Measurements from ENCODE around the gene SSBP2. TPM values are rescaled to one million over a fixed set of nuclear protein-coding genes. Genes with fewer than 3 reads are reported as not detected.
"Not testable (repeated sequence)": the region's sequence is repeated elsewhere in the genome, so short reads cannot be mapped to it uniquely, and the experiment has no call there.

SSBP2 gene
- total RNA-seq, 2 experiments from 2014 or later: 14.5 to 14.7 TPM

GRCh38 chr5:81608976-81609375, 141.9 kb downstream of the SSBP2 start:
- no peaks in the 10 kb centered on the region for H3K27me3 Mint-ChIP-seq (ENCODE audit: low read depth)
- no peak overlapping the region for H3K27ac Mint-ChIP-seq
- H3K4me1 Mint-ChIP-seq (ENCODE audit: low read depth): peaks cover 4% of the 10 kb centered on the region
- DNase-seq: no peak
- intact Hi-C loops (cut with micrococcal nuclease): no loop called here
- peaks cover 8% of the 10 kb centered on the region for H3K9me3 Mint-ChIP-seq
- CTCF ChIA-PET: interaction anchor here (0.6 to 1.2 kb wide), 2 partner anchors 95 to 107 kb away, joined by 3 to 4 read pairs; no protein-coding TSS in a partner anchor
- no peak overlapping the region for H3K4me3 Mint-ChIP-seq
- peaks cover 17% of the 10 kb centered on the region for H3K36me3 Mint-ChIP-seq (ENCODE audit: low read depth)

- intact Hi-C loops (cut with micrococcal nuclease): no loop called here
- no peak overlapping the region for H3K27ac Mint-ChIP-seq
Observed at GRCh38 chr5:81607693-81608092, 143.2 kb downstream of the SSBP2 start.

DNA sequence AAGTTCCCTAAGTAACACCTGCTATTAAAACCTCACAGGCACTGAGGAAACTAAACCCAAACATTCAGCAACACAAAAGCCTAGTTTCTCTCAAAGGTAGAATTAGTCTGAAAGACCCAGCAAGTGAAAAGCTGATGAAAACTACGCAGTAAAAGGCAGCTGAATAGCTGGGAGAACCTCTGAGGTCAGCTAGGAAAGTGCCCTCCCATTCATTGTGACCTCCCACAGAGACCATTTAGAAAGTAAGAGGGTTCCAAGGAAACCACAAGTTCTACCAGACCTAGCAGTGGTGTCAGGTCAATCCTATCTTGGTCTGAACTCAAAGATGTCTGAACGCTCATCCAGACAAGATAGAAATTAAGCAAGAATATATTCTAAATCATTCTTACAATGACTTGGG, 144.7 kb downstream of the SSBP2 start:
- CTCF ChIA-PET: no interaction called here
- Mint-ChIP-seq H3K36me3 (ENCODE audit: low read depth) (peaks cover 17% of the 10 kb centered on the region), H3K27ac (no peak overlapping the region), H3K9me3 (peaks cover 8% of the 10 kb centered on the region), H3K4me1 (ENCODE audit: low read depth) (peaks cover 4% of the 10 kb centered on the region), H3K4me3 (no peak overlapping the region), H3K27me3 (ENCODE audit: low read depth) (no peaks in the 10 kb centered on the region)
- no peak for DNase-seq
- intact Hi-C loops (cut with micrococcal nuclease): no loop called here

More at GRCh38 chr5:81607693-81608092, 143.2 kb downstream of the SSBP2 start:
- peaks cover 4% of the 10 kb centered on the region for H3K4me1 Mint-ChIP-seq (ENCODE audit: low read depth)
- DNase-seq: no peak
- CTCF ChIA-PET: interaction anchor here (0.7 kb wide), 1 partner anchor 101 kb away, joined by 3 read pairs; no protein-coding TSS in a partner anchor
- H3K9me3 Mint-ChIP-seq: peaks cover 8% of the 10 kb centered on the region
- H3K4me3 Mint-ChIP-seq: no peak overlapping the region
- H3K36me3 Mint-ChIP-seq (ENCODE audit: low read depth): peaks cover 15% of the 10 kb centered on the region
- no peaks in the 10 kb centered on the region for H3K27me3 Mint-ChIP-seq (ENCODE audit: low read depth)

- peaks cover 14% of the 10 kb centered on the region for H3K36me3 Mint-ChIP-seq (ENCODE audit: low read depth)
- no peak overlapping the region for H3K4me3 Mint-ChIP-seq
- intact Hi-C loops (cut with micrococcal nuclease): no loop called here
- H3K4me1 Mint-ChIP-seq (ENCODE audit: low read depth): peaks cover 4% of the 10 kb centered on the region
- peaks cover 6% of the 10 kb centered on the region for H3K9me3 Mint-ChIP-seq
- CTCF ChIA-PET: interaction anchor here (0.6 kb wide), 1 partner anchor 254 kb away, joined by 4 read pairs; no protein-coding TSS in a partner anchor
- H3K27ac Mint-ChIP-seq: no peak overlapping the region
- H3K27me3 Mint-ChIP-seq (ENCODE audit: low read depth): no peaks in the 10 kb centered on the region
- no peak for DNase-seq
Observed at GRCh38 chr5:81605299-81605698, 145.6 kb downstream of the SSBP2 start.

- Mint-ChIP-seq H3K4me3 (no peak overlapping the region), H3K27me3 (ENCODE audit: low read depth) (no peaks in the 10 kb centered on the region), H3K9me3 (no peaks in the 10 kb centered on the region), H3K27ac (no peak overlapping the region), H3K36me3 (ENCODE audit: low read depth) (peaks cover 8% of the 10 kb centered on the region), H3K4me1 (ENCODE audit: low read depth) (peaks cover 4% of the 10 kb centered on the region)
- intact Hi-C loops (cut with micrococcal nuclease): no loop called here
- CTCF ChIA-PET: interaction anchor here (0.8 kb wide), 1 partner anchor 35 kb away, joined by 3 read pairs; no protein-coding TSS in a partner anchor
- DNase-seq: no peak
Observed at GRCh38 chr5:81604193-81604592, 146.7 kb downstream of the SSBP2 start.

DNA sequence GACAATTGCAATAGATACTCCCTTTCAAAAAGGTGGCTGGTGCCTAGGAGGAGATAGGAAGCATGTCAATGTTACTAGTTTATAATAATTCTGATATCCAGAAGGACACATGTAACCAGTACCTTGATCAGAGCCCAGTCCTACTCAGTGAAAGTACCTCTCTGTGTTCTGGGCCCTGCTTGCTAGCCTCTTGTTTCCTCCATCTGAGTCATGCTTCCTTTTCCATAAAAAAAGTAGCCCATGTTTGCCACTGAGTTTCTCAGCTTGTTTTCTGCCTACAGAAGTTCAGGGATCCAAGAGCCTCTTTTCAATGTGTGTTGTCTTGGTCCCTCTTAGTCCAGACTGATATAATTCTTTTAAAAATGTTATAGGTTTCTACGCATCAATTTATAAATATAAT, 149.0 kb downstream of the SSBP2 start:
- Mint-ChIP-seq H3K4me1 (ENCODE audit: low read depth) (peaks cover 4% of the 10 kb centered on the region), H3K9me3 (peaks cover 8% of the 10 kb centered on the region), H3K27me3 (ENCODE audit: low read depth) (no peaks in the 10 kb centered on the region), H3K36me3 (ENCODE audit: low read depth) (peaks cover 18% of the 10 kb centered on the region), H3K4me3 (no peak overlapping the region), H3K27ac (no peak overlapping the region)
- CTCF ChIA-PET: no interaction called here
- intact Hi-C loops (cut with micrococcal nuclease): no loop called here
- DNase-seq: no peak

DNA sequence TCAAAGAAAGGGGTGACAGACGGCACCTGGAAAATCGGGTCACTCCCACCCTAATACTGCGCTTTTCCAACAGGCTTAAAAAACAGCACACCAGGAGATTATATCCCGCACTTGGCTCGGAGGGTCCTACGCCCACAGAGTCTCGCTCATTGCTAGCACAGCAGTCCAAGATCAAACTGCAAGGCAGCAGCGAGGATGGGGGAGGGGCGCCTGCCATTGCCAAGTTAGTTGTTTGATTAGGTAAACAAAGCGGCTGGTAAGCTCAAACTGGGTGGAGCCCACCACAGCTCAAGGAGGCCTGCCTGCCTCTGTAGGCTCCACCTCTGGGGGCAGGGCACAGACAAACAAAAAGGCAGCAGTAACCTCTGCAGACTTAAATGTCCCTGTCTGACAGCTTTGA, 158.8 kb downstream of the SSBP2 start:
- H3K27ac Mint-ChIP-seq; DNase-seq; H3K4me3 Mint-ChIP-seq; intact Hi-C loops (cut with micrococcal nuclease); H3K27me3 Mint-ChIP-seq (ENCODE audit: low read depth); CTCF ChIA-PET: not testable (repeated sequence)
- Mint-ChIP-seq H3K36me3 (ENCODE audit: low read depth) (peaks cover 28% of the 10 kb centered on the region), H3K9me3 (peaks cover 25% of the 10 kb centered on the region), H3K4me1 (ENCODE audit: low read depth) (peaks cover 17% of the 10 kb centered on the region)

DNA sequence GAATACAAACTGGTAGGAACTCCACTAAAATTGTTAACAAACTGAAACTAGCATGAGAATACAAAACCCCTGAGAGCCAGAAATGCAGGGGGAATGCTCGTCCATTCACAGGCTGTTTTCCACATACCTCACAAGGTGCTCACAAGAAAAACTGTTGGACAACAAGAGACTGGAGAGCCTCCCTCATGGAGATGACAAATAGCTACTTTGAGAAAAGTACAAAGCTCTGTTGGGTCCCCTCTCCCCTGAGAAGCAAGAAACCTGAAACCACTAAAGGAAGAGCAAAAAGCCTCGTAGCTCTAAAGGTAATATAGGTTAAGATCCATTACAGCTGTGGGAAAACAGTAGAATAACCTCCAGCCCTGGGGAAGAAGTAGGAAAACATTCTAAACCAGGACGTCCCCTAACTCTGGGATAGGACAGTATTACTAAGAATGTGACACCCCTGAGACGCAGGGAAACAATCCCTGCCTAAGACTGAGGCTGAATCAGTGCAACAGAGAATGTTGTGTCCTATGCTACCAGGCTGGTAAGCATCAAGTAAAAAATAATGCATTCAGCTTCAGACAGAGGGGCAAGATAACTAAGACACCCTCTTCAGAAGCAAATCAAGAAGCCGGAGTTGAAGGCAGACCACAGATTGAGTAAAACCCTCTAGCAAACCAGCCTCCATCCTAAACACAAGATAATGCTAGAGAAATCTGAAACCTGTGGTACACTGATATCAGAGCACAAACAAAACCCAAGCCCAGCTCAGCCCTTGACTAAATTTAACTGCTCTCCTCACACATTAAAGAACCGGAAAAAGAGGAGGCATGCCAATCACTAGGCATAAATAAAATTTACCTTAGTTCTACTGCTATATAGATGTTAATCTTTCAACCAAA, 160.2 kb downstream of the SSBP2 start:
- Mint-ChIP-seq H3K36me3 (ENCODE audit: low read depth) (peaks cover 24% of the 10 kb centered on the region), H3K27ac (no peak overlapping the region), H3K27me3 (ENCODE audit: low read depth) (no peaks in the 10 kb centered on the region), H3K4me1 (ENCODE audit: low read depth) (peaks cover 17% of the 10 kb centered on the region), H3K4me3 (no peak overlapping the region), H3K9me3 (peaks cover 24% of the 10 kb centered on the region)
- CTCF ChIA-PET: no interaction called here
- intact Hi-C loops (cut with micrococcal nuclease): no loop called here
- DNase-seq: no peak

GRCh38 chr5:81579262-81579924, 171.5 kb downstream of the SSBP2 start:
- Mint-ChIP-seq H3K36me3 (ENCODE audit: low read depth) (peaks cover 3% of the 10 kb centered on the region), H3K27me3 (ENCODE audit: low read depth) (no peaks in the 10 kb centered on the region), H3K4me3 (no peak overlapping the region), H3K9me3 (no peaks in the 10 kb centered on the region), H3K27ac (no peak overlapping the region), H3K4me1 (ENCODE audit: low read depth) (peaks cover 15% of the 10 kb centered on the region)
- intact Hi-C loops (cut with micrococcal nuclease): no loop called here
- DNase-seq: no peak
- CTCF ChIA-PET: no interaction called here

DNA sequence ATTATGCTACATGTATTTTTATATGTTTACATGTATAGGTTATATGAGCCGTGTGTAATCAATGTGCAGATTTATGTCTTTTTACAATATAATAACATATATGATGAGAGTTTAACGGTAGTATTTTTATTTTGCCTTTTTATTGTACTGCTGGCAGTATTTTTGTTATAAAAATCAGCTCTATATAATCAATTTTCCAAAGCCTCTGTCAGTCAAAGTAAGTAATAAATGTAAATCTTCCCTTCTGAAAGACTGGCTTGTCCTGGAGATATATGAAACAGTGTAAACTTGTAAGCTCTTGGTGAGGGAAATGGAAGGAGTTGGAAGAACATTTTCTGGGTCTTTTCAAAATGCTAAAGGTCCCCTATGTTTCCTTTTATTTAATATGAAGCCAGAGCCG, 173.8 kb downstream of the SSBP2 start:
- no peak for DNase-seq
- H3K36me3 Mint-ChIP-seq (ENCODE audit: low read depth): peaks cover 4% of the 10 kb centered on the region
- no peak overlapping the region for H3K27ac Mint-ChIP-seq
- H3K27me3 Mint-ChIP-seq (ENCODE audit: low read depth): no peaks in the 10 kb centered on the region
- peaks cover 15% of the 10 kb centered on the region for H3K4me1 Mint-ChIP-seq (ENCODE audit: low read depth)
- no peak overlapping the region for H3K4me3 Mint-ChIP-seq
- H3K9me3 Mint-ChIP-seq: no peaks in the 10 kb centered on the region
- intact Hi-C loops (cut with micrococcal nuclease): no loop called here
- CTCF ChIA-PET: no interaction called here

- H3K36me3 Mint-ChIP-seq (ENCODE audit: low read depth): peaks cover 6% of the 10 kb centered on the region
- intact Hi-C loops (cut with micrococcal nuclease): no loop called here
- H3K27me3 Mint-ChIP-seq (ENCODE audit: low read depth): no peaks in the 10 kb centered on the region
- no peak overlapping the region for H3K4me3 Mint-ChIP-seq
- DNase-seq: no peak
- CTCF ChIA-PET: no interaction called here
- H3K4me1 Mint-ChIP-seq (ENCODE audit: low read depth): peaks cover 12% of the 10 kb centered on the region
- H3K27ac Mint-ChIP-seq: no peak overlapping the region
- H3K9me3 Mint-ChIP-seq: no peaks in the 10 kb centered on the region
Observed at GRCh38 chr5:81575924-81576323, 175.0 kb downstream of the SSBP2 start.

DNA sequence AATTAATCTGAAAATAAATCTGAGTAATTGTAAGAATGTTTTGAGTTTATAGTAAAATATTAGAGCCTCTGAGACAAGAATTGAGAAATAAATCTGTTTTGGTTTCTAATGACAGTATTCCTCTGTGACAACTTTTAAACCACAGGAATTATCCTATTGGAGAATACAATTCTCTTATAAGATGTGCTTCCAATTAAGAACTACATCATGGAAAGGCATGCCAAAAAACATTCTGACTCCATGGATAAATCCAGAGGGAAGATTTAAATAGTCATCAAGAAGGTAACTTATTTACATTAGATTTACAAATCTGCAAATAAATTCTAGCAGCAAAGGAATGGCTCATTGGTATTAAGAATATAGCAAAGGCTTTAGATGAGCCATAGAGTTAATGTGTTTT, 178.7 kb downstream of the SSBP2 start:
- CTCF ChIA-PET: no interaction called here
- Mint-ChIP-seq H3K9me3 (no peaks in the 10 kb centered on the region), H3K27ac (no peak overlapping the region), H3K27me3 (ENCODE audit: low read depth) (no peaks in the 10 kb centered on the region), H3K36me3 (ENCODE audit: low read depth) (peaks cover 21% of the 10 kb centered on the region), H3K4me3 (no peak overlapping the region), H3K4me1 (ENCODE audit: low read depth) (no peaks in the 10 kb centered on the region)
- intact Hi-C loops (cut with micrococcal nuclease): no loop called here
- DNase-seq: no peak

- Mint-ChIP-seq H3K4me1 (ENCODE audit: low read depth) (peaks cover 34% of the 10 kb centered on the region), H3K27ac (no peak overlapping the region), H3K9me3 (no peaks in the 10 kb centered on the region), H3K4me3 (no peak overlapping the region), H3K36me3 (ENCODE audit: low read depth) (no peaks in the 10 kb centered on the region), H3K27me3 (ENCODE audit: low read depth) (no peaks in the 10 kb centered on the region)
- intact Hi-C loops (cut with micrococcal nuclease): no loop called here
- CTCF ChIA-PET: no interaction called here
- no peak for DNase-seq
Observed at GRCh38 chr5:81558188-81558587, 192.7 kb downstream of the SSBP2 start.
